OCI-LY3 (cell line): ENCODE measurements around the gene RRP36.
A peak's percentile ranks its signal among the peaks of the same experiment; 100 is the strongest.

Source experiments
- H2AFZ ChIP-seq: fragments of 200-600, 300-600 bp; shearing (Covaris generic); 2 replicates; pipeline ENCODE4 v1.6.0; 2014; ENCODE audit warnings: antibody characterized with exemption, low read depth, low read length
- H3K27ac ChIP-seq: fragments of 200-600, 300-600 bp; sonication (generic); 2 replicates; pipeline ENCODE4 v1.5.1; 2014; ENCODE audit warnings: mild to moderate bottlenecking, low read length, moderate library complexity, mixed read lengths
- H3K27me3 ChIP-seq: fragments of 200-600, 300-600 bp; sonication (generic); 2 replicates; pipeline ENCODE4 v1.6.1; 2014; ENCODE audit warnings: low read depth, low read length, mixed read lengths
- H3K36me3 ChIP-seq: fragments of 200-600, 300-600 bp; sonication (generic); replicated peaks from 2 replicates; pipeline ENCODE3; 2014; ENCODE audit warnings: low read depth, low read length, mixed read lengths
- H3K4me1 ChIP-seq: fragments of 300-600, 200-600 bp; sonication (generic); 2 replicates; pipeline ENCODE4 v1.6.1; 2014; ENCODE audit warnings: low read length, mixed read lengths
- H3K4me2 ChIP-seq: fragments of 200-600, 300-600 bp; sonication (generic); 2 replicates; pipeline ENCODE4 v1.6.1; 2014; ENCODE audit warnings: low read length, mixed read lengths
- H3K4me3 ChIP-seq: fragments of 300-600, 200-600 bp; sonication (generic); 2 replicates; pipeline ENCODE4 v1.5.1; 2014; ENCODE audit warnings: antibody characterized with exemption, mild to moderate bottlenecking, low read length, moderate library complexity
- H3K79me2 ChIP-seq: fragments of 300-600, 200-600 bp; shearing (Covaris generic); 2 replicates; pipeline ENCODE4 v1.6.1; 2014; ENCODE audit warnings: mild to moderate bottlenecking, low read length, mixed read lengths
- H3K9ac ChIP-seq: fragments of 300-600, 200-600 bp; shearing (Covaris generic); 2 replicates; pipeline ENCODE4 v1.6.0; 2014; ENCODE audit warnings: mild to moderate bottlenecking, low read length, moderate library complexity
- H3K9me3 ChIP-seq: fragments of 200-600, 300-600 bp; shearing (Covaris generic); 2 replicates; pipeline ENCODE4 v1.6.1; 2014; ENCODE audit warnings: low read length, mixed read lengths; ENCODE audit not compliant: insufficient read depth
- H4K20me1 ChIP-seq: fragments of 200-600, 300-600 bp; sonication (generic); 2 replicates; pipeline ENCODE4 v1.6.1; 2016; ENCODE audit warnings: low read length, mixed read lengths; ENCODE audit not compliant: insufficient read depth
- CTCF ChIP-seq: fragments of 200-600, 300-600 bp; sonication (generic); IDR thresholded peaks from 2 replicates; pipeline ENCODE4 v1.5.1; 2014; ENCODE audit warnings: antibody characterized with exemption, low read length, low read depth
- EZH2phosphoT487 ChIP-seq: fragments of 200-600 bp; shearing (Covaris generic); IDR thresholded peaks from 2 replicates; pipeline ENCODE4 v1.6.1; 2018; ENCODE audit warnings: antibody characterized with exemption, mixed run types, low read depth

Gene RRP36

GRCh38 chr6:43052842-43053544 lies 31.6 kb downstream of the RRP36 start:
- Histone ChIP-seq H3K9ac (peak overlapping the region; percentile 90), H3K4me1 (peaks cover 14% of the 10 kb centered on the region), H3K36me3 (peaks cover 41% of the 10 kb centered on the region), H3K27ac (peak overlapping the region; percentile 42), H4K20me1 (no peaks in the 10 kb centered on the region), H3K4me3 (peak overlapping the region; percentile 87), H3K79me2 (peaks cover 21% of the 10 kb centered on the region), H3K4me2 (peak overlapping the region; percentile 84), H3K9me3 (no peaks in the 10 kb centered on the region), H3K27me3 (no peaks in the 10 kb centered on the region), H2AFZ (no peak overlapping the region)
- no peak for TF ChIP-seq EZH2phosphoT487
- TF ChIP-seq CTCF: no peak

- Histone ChIP-seq H3K9ac (peak within 1 kb of the TSS; percentile 90), H3K4me2 (peak within 1 kb of the TSS; percentile 84), H3K36me3 (peaks cover 37% of the 10 kb centered on the region), H3K79me2 (peaks cover 28% of the 10 kb centered on the region), H3K27ac (peak within 1 kb of the TSS; percentile 42), H3K9me3 (no peaks in the 10 kb centered on the region), H3K4me3 (peak within 1 kb of the TSS; percentile 87), H2AFZ (peak within 1 kb of the TSS; percentile 53; the same call in 1 of the 2 replicates), H3K4me1 (peaks cover 21% of the 10 kb centered on the region), H3K27me3 (no peaks in the 10 kb centered on the region), H4K20me1 (no peaks in the 10 kb centered on the region)
- TF ChIP-seq CTCF (no peak), EZH2phosphoT487 (no peak)
Measured at GRCh38 chr6:43053545-43054205, 32.3 kb downstream of the RRP36 start, which contains the start of gene CUL7. TSS of gene CUL7 (minus strand) at chr6:43053851. CDS start at chr6:43052788, 1,063 bp downstream.

GRCh38 chr6:43054206-43054943 lies 33.0 kb downstream of the RRP36 start:
- peaks cover 32% of the 10 kb centered on the region for H3K36me3 ChIP-seq
- H3K4me1 ChIP-seq: peaks cover 21% of the 10 kb centered on the region
- H3K4me3 ChIP-seq: peak overlapping the region; percentile 87
- no peak for TF ChIP-seq CTCF
- no peak for TF ChIP-seq EZH2phosphoT487
- no peaks in the 10 kb centered on the region for H4K20me1 ChIP-seq
- peak overlapping the region; percentile 90 for H3K9ac ChIP-seq
- peak overlapping the region; percentile 61 for H3K4me2 ChIP-seq
- H3K9me3 ChIP-seq: no peaks in the 10 kb centered on the region
- H2AFZ ChIP-seq: no peak overlapping the region
- H3K79me2 ChIP-seq: peaks cover 33% of the 10 kb centered on the region
- H3K27ac ChIP-seq: peak overlapping the region; percentile 42
- no peaks in the 10 kb centered on the region for H3K27me3 ChIP-seq

- Histone ChIP-seq H3K4me3 (no peak overlapping the region), H3K27me3 (no peaks in the 10 kb centered on the region), H3K36me3 (peaks cover 19% of the 10 kb centered on the region), H3K9ac (no peak overlapping the region), H3K9me3 (no peaks in the 10 kb centered on the region), H3K4me2 (no peak overlapping the region), H2AFZ (no peak overlapping the region), H3K4me1 (peaks cover 24% of the 10 kb centered on the region), H4K20me1 (no peaks in the 10 kb centered on the region), H3K79me2 (peaks cover 33% of the 10 kb centered on the region), H3K27ac (no peak overlapping the region)
- TF ChIP-seq EZH2phosphoT487: no peak
- no peak for TF ChIP-seq CTCF
Measured at GRCh38 chr6:43055966-43056365, 34.5 kb downstream of the RRP36 start.
